Suppressor macrophage (primary cell): Measurements from ENCODE around the gene ADAM23.
"Not testable (repeated sequence)": the region's sequence is repeated elsewhere in the genome, so short reads cannot be mapped to it uniquely, and the experiment has no call there.

Experiments
- DNase-seq, 4 experiments: peaks; one replicate each; pipeline ENCODE4 v3.0.0-alpha.2; 2020 to 2022
- total RNA-seq, 17 experiments: gene quantifications; one replicate each; lab custom pipeline; 2026; ENCODE audit warnings: mixed read lengths in 6 of 17, inconsistent platforms in 3 of 17; lab: John Stamatoyannopoulos, UW

ADAM23 gene
- 0 to 2.6 (median 0.03) reads per million in 17 experiments for total RNA-seq

DNA sequence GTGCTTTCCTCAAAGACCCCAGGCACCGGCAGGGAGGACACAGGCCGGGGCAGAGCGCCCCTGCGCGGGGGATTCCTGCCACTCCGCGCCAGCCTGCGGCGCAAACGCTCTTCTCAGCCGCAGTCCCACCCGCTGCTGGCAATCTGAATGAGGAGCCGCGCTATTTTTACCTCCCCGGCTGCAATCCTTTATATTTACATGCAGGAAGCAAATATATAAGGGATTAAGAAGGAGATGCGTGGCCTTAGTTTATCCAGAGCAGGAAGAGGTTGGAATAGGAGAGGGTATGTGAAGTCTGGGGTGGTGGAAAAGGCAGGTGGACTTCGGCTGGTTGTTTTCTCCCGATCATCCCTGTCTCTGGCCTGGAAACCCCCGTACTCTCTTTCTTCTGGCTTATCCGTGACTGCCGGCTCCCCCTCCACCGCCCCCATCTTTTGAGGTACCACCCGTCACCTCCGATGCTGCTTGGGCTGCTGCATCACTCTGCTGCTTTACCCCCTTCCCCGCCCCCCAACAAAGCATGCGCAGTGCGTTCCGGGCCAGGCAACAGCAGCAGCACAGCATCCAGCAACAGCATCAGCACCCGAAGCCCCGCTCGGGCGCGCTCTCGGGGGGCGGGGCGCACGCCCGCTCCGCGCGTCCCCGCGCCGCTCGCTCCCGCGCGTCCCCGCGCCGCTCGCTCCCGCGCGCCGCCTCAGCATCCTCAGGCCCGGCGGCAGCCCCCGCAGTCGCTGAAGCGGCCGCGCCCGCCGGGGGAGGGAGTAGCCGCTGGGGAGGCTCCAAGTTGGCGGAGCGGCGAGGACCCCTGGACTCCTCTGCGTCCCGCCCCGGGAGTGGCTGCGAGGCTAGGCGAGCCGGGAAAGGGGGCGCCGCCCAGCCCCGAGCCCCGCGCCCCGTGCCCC, at the start of gene ADAM23:
TSS of gene ADAM23 (plus strand) at position 700 of the 902 bp plus-strand sequence. CDS start 335 bp downstream, outside the sequence.
- peak in 2 of 4 experiments; percentile 12 to 22 for DNase-seq

DNA sequence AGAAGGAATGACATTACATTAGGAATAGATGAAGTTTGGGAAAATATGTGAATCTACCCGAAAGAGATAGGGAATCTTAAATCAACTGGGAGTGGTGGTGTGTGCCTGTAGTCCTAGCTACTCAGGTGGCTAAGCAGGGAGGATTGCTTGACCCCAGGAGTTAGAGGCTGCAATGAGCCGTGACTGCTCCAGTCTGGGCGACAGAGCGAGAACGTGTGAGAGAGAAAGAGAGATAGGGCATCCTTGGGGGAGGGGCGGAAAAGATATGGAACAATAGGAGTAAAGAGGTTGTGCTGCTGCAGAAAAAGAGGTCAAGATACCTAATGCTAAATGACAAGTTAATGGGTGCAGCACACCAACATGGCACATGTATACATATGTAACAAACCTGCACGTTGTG, 47.1 kb upstream of the ADAM23 start:
- no peak for DNase-seq

GRCh38 chr2:206402956-206403569, 40.3 kb upstream of the ADAM23 start:
- not testable (repeated sequence) for DNase-seq

DNA sequence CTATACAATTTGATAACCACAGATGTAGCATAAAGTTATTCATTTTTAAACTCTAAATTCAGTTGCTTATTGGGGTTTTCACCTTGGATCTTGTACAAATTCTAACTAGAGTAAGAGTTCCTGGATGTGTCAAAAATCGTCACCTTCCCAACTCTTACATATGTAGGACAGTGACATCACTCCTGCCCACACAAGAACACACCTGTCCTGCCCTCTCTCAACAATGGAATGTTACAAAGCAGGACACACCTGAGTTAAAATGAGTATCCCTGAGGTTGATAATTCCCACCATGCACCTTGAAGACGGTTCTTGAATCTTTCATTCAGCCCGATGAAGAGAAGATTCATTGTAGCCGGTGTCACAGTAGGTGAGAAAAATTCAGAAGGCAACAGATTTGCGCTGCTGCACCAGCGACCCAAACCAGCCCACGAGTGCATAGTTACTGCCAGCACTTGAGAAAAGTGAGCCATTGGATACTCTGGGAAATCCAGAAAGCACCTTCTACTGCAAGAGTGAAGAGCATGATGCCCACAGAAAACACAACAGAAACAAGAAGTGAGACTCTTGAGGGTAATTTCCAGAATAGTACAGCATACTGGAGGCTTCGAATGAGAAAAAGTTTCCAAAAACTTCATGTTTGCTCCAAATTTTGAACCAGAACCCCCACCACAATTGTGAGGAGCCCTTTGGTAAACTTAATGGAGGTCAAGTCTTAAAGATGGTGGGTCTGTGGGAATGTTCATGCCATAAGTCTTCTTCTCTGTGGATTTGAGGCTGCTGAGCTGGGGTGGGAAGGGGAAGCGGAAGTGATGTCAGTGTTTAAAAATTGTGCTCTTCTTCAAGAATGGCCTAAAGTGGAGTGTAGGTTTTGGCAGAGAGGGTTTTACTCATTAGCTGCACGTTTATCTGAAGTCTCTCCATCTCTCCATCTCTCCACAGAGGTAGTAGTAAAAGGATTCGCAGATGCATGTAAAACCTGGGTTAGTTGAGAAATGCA, 34.7 kb upstream of the ADAM23 start:
- no peak for DNase-seq

DNA sequence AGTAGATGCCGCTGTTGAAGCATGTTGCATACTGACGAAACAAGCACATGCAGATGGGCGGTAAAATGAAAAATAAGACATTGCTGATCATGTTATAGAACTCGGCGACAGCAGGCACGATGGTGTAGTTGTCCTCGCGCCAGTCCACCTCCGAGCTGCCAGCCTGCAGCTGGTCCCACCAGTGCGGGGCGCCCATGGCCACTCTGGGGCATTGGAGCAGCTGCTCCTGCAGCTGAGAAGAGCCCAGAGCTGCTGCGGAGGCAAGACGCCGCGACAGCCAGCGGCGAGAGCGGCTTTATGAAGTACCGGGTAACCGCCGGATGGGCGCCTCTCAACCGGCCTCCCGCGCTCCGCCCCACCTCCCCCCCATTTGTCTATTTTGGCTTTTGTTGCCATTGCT, 32.6 kb upstream of the ADAM23 start:
- DNase-seq: no peak

DNA sequence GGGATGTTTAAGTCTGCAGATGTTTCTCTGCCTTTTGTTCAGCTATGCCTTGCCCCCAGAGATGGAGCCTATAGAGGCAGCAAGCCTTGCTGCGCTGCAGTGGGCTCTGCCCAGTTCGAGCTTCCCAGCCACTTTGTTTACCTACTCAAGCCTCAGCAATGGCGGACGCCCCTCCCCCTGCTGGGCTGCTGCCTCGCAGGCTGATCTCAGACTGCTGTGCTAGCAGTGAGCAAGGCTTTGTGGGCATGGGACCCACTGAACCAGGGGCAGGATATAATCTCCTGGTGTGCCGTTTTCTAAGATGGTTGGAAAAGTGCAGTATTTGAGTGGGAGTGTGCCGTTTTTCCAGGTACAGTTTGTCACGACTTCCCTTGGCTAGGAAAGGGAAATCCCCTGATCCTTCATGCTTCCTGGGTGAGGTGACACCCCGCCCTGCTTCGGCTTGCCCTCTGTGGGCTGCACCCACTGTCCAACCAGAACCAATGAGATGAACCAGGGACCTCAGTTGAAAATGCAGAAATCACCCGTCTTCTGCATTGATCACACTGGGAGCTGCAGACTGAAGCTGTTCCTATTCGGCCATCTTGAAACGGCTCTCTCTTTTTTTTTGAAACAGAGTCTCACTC, 27.6 kb upstream of the ADAM23 start:
- no peak for DNase-seq

DNA sequence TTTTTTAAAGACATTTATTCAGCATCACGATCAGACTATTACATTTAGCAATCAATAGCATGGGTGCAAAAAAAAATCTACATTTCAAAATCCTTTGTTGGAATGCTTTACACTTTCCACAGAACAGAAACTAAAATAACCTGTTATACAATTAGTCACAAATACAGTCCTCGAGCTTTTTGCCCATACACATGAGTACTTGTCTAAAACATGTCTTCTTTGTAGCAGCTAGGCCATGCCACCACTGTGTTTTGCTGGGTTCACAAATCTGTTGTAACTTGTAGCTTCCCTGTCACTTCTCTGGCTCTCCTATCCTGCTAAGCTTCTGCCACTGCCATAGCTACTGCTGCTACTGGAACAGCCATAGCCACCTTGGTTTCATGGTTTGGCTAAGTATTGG, 24.4 kb upstream of the ADAM23 start:
- no peak for DNase-seq

DNA sequence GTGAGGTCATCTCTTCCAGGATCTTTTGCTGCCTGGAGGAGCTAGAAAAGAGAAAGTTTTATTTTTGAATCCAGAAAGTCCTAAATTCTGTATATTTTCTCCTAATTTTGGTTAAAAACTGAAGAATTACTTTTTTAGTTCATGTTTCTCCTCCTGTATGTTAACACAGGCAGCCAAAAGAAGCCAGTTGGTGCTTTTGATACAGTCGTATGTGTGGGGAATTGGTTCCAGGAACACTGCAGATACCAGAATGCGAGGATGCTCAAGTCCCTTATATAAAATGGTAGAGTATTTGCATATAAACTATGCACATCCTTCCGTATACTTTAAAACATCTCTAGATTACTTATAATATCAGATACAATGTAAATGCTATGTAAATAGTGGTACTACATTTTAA, 22.6 kb upstream of the ADAM23 start:
- no peak for DNase-seq

DNA sequence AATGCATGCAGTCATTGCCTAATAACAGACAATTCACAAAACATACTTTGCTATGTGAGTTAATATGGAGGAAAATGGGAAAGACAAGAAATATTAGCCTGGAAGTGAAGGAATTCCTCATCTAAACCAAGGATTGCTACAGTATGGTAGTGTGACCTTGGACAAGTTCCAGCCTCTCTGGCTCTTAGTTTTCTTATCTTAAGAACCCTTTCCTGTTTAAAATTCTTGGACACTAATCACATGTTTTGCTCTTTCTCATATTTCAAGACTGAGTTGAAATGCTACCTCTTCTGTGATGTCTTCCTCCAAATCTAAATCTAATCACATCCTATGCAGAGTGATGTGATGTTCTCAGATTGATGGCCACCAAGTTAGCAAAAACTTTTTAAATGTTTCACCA, 20.8 kb upstream of the ADAM23 start:
- DNase-seq: no peak

DNA sequence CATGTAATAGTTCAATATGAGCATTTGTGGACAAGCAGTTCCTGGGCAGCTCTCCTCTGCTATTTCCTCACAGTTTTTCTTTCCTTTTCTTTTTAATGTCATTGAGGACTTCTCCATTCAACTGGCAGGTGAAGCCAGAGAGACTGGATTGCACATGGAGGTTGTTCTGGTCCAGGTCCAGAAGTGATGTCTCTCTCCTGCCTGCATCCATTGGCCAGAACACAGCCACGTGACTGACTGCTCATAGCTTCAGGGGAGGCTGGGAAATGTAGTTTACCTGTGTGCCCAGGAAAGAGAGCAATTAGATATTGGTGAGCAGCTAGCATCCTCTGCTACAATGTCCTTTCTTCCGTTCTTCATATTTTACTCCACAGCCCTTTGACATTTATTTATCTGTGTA, 20.2 kb upstream of the ADAM23 start:
- no peak for DNase-seq

- no peak for DNase-seq
These were observed 19.2 kb upstream of the ADAM23 start for GRCh38 chr2:206424134-206424533.

DNA sequence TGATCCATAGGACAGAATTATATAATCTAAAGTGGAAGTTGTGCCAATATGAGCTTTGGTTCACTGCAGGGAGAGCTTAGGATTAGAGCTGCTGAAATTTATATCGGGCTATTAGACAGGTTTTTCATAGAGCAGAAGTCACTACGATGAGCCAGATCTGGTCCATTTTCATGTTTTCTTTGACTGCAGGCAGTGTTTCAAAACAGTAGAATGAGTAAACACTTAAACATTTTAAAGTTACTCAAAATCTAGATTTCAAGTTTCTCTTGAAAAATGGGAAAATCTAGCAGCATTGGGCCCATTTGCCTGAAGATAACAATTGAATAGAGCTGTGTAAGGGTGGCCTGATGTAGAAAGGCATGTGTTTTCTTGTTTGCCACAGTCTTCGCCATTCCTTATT, 14.5 kb upstream of the ADAM23 start:
- DNase-seq: no peak

- no peak for DNase-seq
These were observed 12.9 kb upstream of the ADAM23 start for GRCh38 chr2:206430452-206430851.

GRCh38 chr2:206431439-206431838, 11.9 kb upstream of the ADAM23 start:
- no peak for DNase-seq

DNA sequence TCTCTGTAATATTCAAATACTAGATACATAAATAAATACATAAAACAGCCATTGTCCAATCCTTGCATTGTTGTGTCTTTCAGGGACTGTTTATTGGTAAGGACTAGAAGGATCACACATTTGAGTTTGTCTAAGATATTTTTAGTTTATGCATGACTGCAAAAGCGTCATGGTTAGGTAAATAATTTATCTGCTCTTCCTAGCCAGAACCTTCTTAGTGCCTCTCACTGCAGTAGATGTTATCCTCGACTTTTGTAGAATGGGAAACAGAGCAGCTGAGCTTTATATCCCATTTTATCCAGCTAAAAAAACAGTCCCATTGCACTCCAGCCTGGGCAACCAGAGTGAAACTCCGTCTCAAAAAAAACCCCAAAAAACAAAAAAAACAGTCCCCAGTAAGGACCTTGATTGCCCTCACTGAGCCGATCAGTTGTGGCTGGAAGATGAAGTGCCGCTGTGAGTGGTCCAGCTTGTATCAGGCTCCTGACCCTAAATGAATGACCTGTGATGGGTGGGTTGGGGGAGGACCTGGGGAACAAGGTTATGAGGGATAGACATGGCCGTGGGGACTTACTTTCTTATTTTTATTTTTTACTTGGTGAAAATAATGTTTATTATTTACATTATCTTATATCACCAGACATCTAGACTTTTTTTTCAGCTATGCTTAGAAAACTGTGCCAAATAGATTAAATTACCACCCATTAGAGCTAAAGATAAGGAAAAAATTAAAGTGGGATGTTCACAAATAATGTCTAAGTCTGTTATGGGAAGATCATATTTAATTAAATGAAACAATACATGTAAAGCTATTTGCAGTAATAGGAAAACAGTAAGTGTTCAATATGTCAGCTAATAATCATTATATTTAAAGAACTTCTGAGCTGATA, 10.9 kb upstream of the ADAM23 start:
- no peak for DNase-seq

DNA sequence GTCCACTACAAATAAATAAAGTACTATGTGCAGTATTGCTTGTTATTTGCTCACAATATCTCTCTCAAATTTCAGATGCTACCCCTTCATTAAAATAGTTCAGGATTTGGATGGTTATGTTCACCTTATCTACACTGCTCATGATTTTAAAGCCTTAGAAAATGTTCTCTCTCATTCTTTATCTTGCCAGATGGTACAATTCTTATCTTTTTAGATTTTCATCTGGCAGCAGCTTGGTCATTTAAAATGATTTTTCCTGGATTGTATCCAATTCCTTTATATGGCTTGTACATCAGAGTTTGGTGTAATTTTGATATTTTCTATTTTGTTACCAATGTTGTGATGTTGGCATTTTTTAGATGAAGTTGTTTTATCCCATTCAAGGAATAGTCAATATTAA, 10.1 kb upstream of the ADAM23 start:
- DNase-seq: no peak

GRCh38 chr2:206433686-206434085, 9.6 kb upstream of the ADAM23 start:
- no peak for DNase-seq

- DNase-seq: no peak
These were observed 7.6 kb upstream of the ADAM23 start for GRCh38 chr2:206435742-206436141.

- DNase-seq: no peak
These were observed 5.1 kb upstream of the ADAM23 start for GRCh38 chr2:206438196-206438724.

DNA sequence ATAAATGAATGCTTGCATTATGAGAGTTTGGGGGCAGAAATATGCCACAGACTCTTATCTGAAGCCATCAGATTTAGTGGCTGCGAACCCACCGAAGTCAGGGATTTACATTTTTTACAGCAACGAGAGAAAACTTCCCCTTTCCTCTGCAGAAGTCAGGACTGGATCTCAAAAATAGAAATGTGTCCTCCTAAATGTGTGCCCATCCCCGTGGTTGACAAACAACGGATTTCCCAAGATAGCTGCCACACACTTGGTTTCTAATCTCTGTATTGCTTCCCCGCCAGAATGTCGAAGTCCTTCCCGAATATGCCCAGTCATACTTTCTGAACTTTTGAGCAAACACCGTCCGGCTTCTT, 879 bp upstream of the ADAM23 start:
- peak; percentile 21 to 46 (median 33) for DNase-seq
